AG08395 (cell line): ENCODE data around the gene SIGLEC1.

Source experiments
- DNase-seq: peaks from one replicate; pipeline ENCODE4 v3.0.0; 2012; ENCODE audit warnings: mixed read lengths, low spot score

SIGLEC1 gene

DNA sequence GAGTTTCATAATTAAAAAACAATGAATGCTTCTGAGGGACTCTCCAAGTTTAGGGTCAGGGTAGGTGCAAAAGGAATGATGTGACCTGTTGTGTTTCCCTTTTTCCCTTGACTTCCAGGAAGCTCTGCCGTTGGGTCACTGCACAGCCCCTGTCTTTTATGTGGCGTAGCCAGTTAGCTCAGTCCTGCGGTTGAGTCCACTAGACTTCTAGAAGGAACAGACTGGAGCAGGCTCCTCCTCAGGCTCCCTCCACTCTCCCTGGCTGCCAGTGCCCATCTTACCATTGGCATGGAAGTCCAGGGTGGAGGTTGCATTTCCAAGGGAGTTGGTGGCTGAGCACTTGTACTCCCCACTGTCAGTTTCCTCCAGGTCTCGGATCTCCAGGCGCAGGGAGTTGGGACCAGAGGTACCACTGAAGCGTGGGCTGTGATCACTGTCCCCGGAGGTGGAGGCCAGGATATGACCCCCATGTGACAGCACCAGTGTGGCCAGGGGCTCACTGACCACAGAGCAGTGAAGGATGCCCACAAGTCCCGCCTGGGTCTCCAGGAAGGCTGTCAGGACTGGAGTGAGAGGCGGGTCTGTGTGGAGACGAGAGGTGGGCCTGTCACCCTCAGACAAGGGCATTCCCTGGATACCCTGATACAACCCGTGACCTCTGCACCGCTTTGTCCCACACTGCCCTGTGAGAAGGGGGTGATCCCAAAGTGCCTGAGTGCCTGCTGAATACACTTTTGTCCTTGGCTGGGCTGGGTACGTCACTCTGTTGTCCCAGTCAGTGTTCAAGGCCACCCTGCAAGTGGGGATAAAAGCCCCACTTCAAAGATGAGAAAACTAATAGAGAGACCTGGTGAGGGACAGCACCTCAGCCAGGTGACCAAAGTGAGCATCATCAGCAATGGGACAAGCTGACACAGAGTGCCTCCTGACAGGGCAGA lies 11.1 kb downstream of the SIGLEC1 start:
- DNase-seq, result no peak

DNA sequence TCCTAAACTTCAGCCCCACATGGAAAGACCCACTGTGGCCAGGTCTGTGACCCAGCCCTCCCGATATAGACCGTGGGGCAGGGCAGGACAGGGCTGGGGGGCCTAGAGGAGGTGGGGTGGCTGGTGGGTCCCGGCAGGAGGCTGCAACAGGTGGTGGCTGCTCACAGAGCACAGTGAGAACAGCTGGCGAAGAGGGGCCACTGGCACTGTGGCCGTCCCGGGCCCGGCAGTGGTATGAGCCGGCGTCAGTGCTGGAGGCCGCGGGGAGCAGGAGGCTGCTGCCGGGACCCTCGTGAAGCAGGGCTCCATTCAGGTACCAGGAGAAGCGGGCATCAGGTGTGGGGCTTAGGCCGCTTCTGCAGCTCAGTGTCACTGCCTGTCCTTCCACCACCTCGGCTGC lies 13.4 kb downstream of the SIGLEC1 start:
- no peak for DNase-seq

DNA sequence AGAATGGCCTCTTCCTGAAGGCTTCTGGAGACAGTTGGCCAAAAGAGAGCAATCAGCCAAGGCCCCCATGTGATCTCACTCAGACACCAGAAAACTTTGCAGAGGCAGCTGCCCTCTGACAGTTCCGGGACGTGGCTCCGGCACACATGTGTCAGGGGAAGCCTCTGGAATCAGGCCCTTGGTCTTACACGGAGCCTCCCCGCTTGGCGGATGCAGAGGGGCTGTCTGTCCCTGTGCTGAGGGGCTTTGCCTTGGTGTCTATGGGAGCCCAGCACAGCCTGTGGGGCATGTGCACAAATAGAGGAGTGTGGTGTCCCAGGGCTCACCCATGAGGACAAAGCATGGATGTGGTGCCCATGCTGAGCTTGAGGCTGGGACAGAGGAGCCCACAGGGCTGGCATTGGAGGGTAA lies 13.8 kb downstream of the SIGLEC1 start:
- no peak for DNase-seq

DNA sequence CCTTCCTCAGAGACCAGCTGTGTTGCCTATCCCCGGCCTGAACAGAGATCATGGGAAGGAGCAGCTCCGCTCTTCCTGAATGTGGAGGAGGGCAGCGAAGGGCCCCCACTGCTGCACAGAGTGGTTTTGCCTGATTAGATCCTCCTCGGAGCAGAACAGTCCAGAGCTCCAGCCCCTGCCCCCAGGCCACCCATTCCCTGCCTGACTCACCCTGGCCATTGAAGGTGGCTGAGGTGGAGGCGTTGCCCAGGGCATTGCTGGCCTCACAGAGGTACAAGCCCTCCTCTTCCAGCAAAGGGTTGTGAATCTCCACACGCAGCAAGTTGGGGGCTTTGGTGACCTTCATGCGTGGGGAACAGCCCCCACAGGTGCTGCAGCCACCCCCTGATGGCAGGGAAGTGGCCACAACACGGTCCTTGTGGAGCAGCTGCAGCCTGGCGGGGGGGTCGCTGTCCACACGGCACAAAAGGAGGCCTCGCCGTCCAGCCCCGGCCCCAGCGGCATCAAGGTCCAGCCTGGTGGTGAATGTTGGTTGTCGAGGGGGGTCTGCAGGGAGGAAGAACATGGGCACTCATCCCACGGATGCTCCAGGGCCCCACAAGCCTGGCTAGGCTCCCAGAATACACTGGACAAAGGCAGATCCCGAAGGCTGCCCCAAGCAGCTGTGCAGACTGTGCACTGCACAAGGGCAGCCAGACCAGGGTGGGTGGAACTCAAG lies 14.7 kb downstream of the SIGLEC1 start:
- DNase-seq, result no peak

DNA sequence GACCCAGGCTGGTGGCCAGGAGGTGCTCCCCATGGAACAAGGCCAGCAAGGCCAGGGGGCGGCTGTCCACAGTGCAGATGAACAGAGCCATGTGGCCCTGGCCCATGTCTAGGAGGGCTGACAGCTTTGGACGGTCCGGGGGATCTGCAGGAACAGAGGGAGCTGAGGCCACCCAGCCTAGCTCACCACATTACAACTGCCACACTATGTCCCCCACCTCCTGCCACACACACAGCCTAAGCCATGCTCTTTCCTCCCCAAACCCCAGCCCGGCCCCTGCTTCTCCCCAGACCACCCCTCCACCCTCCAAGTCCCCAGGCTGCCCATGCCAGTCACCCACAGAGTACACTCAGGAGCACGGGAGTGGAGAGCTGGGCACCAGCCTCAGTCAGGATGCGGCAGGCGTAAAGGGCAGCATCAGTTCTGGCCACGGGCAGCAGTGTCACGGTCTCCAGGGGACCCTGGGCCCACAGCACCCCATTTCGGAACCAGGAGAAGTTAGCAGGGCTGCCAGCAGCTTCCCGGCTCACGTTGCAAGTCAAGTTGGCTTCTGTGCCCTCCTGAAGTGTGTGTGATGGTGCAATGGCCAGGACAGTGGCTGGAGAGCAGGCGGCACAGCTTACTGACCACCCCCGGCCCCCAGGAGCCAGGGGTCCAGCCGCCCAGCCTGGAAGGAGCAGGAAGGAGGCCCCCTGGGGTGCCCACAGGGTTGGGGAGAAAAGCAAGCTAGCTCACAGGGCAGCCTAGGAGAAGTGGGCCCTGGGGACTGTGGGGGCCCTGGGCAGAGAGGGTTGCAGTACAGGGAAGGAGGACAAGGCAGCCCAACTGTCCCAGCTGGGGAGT lies 15.4 kb downstream of the SIGLEC1 start:
- DNase-seq, result no peak

DNA sequence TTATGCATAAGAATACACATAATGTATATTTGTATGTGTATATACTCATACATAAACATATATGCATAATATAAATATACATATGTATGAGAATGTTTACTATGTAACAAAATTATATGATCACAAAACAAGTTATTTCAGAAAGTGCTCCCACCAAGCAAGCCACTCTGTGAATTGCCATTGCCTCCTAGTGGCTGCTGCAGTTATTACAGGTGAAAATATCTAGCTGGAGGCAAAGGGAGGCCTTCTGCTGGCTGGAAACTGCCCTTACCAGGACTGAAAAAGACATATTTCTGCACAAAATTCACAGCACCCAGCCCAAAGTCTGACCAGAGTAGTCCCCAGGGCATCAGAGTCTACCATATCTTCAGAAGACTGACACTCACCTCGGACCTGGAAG lies 16.2 kb downstream of the SIGLEC1 start:
- no peak for DNase-seq

DNA sequence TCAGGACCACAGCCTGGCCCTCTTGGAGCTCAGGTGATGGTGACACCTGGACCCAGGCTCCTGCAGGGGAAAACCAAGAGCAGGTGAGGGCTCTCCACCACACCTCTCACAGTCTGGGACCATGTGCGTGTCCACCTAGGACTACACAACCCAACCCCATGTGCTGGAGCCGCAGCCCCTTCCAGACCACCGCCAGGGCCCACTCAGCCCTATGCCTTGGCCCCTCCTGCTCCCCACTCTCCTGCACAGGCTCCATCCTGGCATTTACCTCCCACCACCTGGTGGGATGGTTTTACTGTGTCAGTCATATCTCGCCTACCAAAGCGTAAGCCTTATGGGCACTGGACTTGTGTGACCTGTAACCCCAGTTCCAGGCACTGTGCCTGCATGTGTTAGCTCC lies 17.5 kb downstream of the SIGLEC1 start:
- no peak for DNase-seq

DNA sequence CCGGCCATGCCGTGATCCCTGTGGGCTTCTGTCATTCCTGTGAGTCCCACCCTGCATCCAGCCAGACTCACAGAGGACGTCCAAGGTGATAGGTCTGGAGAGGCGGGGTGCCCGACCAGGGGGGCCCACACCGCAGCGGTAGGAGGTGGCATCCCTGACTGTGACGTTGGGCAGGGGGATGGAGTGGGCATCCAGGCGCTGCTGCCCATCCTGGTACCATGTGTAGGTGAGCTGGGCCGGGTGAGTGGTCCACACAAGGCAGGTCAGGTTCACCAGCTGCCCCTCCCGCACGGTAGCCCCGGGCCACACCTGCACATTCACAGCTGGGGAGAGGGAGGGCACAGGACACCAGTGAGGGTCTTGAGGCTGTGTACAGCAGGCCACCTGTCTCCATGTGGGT lies 19.0 kb downstream of the SIGLEC1 start:
- DNase-seq, result no peak

DNA sequence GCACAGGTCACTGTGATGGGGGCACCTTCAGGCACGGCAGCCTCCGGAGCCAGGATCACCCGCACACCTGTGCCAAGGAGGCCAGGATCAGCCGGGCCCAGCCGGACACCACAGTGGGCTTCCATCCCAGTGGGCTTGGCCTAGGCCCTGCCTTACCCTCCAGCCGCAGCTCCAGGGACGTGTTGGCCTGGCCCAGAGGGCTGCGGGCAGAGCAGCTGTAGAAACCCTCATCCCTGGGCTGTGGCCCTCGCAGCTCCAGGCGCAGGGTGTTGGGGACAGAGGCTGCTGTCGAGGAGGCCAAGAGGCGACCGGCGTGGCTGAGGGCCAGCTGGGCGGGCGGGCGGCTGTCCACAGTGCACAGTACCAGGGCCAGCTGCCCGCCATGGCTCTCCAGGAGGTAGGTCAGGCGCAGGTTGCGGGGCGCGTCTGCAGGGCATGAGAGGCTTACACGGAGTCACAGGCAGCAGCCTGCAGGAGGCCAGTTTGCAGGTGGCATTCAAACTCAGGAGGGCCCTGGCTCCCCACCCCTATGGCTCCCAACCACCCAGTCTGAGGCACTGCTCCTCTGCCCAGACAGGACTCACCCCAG lies 19.6 kb downstream of the SIGLEC1 start:
- DNase-seq, result no peak

DNA sequence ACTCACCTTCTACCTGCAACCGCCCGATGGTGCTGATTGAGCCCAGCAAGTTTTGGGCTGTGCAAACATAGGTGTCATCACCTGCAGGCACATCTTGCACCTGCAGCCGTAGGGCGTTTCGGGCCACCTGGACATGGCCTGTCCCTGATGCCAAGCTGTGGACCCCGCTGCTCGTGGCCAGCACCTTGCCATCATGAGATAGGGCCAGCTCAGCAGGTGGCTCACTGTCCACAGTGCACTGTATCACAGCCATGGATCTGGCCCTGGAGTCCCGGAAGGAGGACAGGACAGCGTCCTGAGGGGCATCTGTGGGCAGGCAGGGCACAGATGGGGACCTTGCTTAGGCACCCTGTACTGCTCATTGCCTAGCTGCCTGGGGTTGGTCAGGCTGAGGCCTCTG lies 20.5 kb downstream of the SIGLEC1 start:
- DNase-seq, result no peak

DNA sequence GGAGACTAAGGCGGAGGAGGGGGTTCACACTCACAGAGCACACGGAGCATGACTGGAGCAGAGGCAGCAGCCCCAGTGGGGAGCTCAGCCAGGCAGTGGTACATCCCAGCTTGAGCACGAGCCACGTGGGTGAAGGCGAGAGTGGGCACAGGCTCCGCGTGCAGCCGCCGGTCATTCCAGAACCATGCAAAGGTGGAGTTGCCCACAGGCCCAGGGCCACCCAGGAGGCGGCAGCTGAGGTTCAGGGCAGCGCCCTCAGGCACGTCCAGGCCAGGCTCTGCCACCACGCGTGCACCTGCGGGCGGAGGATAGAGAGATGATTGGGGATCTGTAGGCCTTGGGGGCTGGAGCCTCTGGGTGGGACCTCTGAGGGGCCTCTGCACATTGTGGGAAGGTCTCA lies 21.1 kb downstream of the SIGLEC1 start:
- no peak for DNase-seq

DNA sequence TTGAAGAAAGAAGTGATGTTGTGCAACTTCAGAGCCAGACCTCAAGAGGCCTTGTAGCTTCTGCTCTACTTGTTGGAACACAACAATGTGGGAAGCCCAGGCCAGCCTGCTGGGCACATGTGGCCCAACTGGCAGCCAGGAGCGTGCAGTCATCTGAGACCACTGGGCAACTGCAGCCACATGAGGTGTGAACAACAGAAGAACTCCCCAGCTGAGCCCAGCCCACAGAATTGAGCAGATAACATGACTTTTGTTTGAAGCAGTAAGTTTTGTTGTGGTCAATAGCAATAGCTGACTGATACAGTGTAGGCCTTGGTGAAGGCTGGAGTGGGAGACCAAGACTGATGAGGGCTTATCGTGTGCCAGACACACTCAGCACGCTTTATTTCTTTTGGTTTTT lies 22.0 kb downstream of the SIGLEC1 start:
- DNase-seq, result no peak

DNA sequence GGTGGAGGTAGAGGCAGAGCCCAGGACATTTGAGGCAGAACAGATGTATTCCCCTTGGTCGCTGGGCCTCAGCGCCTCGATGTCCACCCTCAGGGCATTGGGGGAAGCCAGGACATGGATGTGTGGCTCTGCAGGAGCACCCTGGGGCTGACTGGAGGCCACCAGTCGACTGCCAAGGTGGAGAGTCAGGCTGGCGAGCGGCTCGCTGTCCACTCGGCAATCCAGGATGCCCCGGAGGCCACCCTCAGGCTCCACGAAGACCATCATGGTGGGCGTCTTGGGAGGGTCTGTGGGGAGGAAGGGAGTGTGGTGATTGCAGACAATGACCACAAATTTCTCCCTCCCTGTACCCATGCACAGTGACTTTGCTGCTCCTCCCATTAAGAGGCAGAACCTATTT lies 22.4 kb downstream of the SIGLEC1 start:
- no peak for DNase-seq

DNA sequence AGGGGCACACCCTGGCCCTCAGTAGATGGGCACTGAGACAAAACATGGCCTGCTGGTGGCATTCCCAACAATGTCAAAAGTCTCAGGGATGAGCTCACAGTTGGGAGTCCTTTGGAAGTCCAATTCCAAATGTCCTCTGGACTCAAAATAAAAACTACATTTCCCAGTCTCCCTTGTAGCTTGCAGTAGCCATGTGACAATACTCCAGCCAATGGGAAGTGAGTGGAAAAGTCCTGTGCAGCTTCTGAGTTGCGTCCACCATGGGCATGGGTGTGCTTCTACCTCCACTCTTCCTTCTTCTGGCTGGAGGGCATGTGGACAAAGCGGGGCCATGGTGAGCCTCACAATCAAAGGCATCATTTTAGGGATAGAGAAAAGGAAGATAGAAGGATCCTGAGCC lies 24.7 kb downstream of the SIGLEC1 start:
- peak; percentile 86 for DNase-seq

DNA sequence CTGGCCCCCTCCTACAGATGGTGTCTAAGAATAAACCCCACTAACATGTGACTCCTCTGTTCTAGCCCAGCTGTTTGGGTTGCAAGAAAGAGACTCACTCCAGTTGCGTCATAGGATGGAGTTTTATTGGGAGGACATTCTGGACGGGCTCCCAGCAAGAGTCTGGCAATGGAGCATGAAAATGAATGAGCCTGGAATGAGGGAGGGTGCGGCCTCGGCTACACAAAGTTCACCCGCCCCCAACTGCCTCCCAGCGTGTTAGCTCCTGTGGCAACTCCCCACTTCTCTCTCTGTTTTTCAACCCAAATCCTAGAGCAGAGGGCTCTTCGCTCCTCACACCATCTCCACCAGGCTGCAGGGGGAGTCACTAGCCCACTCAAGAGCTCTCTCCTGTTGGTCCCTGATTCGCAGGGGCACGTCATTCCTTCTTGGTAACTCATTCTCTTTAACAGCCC lies 25.5 kb downstream of the SIGLEC1 start:
- DNase-seq, result peak; percentile 94

DNA sequence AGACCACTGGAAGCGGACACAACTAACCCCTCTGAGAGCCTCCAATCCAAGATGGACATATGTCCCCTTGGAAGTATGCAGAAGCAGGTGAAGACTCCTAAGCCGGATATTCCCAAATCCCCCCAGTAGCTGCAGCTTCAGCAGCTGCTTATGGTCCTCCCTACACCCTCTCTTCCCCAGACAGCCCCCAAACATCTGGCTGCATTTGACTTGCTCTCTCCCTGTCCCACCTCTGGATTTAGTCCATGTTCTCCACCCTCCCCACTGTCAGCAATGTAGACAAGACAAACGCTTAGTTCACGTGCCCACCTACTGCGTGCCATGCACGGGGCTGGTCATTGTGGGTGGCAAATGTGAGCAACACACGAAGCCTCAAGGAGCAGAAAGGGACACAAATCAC lies 26.0 kb downstream of the SIGLEC1 start:
- DNase-seq, result no peak

DNA sequence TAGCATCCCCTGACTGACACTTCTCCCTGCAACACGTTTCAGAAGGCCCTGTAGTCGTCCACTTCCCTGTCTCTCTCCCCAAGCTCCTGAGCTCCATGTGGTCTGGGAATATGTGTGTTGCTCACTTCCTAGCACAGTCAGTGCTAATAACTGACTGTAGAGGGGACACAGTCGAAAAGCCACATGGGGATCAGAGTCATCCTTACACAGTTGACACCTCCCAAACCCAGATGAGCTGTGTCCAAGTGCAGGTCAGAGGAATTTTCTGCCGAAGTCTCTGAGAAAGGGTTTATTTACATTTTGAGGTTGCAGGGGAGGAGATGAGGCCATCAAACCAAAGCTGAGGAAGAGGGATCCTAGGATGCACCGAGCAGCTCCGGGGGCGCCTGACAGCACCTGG lies 27.1 kb downstream of the SIGLEC1 start:
- DNase-seq, result no peak

DNA sequence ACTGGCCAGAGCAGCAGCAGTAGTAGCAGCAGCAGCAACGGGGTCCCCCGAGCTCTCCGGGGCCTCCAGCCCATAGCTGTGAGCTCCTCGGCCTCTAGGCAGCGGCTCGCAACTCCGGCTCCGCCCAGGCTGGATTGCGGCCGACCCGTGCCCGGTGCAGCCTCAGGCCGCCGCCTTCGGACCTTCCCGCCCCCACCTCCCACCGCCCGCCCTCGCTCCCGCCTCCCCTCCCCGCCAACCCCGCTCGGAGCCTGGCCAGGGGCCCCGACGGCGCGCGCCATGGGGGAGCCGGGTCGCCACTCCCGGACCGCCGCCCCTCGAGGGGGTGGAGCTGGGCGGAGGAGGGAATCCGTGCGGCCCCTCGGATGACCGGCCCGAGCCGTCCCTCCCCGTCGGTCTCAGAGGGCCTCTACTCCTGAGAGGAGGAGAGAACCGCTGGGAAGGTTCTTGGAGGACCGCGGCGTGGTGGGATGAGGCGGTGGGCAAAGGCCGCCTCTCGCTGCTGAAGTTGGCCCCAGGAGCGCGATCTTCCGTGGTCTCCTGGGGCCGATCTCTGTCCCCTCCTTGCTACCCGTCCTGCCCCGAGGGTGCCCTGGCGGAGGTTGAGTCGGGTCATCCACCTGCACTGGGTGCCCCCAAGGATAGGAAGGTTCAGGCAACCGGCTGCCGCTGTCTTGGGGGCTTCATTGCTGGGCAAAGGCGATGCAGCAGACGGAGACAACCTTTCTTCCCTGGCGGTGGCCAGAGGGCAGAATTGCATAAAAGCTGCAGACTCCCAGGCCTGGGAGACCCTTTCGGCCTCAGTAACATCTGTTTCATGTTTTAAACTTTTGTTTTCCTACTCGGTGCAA lies 30.2 kb downstream of the SIGLEC1 start, which contains the start of gene ADAM33:
TSS of gene ADAM33 (minus strand) at position 80 of the 851 bp plus-strand sequence. CDS start at position 74, 6 bp downstream.
- peak; percentile 63 for DNase-seq

DNA sequence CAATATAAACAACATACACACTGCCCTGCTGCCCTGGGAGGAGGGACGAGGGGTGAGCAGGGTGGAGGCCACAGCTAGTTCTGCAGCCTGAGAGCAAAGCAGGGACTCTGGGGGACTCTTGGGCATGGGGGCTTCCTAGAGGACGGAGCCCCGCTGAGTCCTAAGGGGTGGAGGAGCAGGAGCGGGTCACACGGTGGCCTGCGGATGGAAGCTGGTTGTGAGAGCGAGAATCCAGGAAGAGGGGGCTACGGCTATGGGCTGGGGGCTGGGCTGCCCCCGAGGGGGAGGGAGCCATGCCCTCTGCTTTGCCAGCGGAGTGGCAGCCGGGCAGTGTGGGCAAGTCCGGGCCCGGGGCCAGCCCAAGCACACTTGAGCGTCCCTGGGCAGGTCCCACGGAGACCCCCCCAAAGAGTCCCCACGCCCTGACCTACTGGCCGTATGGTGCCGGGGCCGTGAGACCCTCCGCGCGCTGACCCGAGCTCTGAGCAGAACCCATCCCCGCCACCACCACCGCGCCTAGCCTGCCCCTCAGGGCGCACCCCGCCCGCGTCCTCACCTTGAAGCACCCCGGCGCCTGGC lies 31.0 kb downstream of the SIGLEC1 start:
- no peak for DNase-seq

DNA sequence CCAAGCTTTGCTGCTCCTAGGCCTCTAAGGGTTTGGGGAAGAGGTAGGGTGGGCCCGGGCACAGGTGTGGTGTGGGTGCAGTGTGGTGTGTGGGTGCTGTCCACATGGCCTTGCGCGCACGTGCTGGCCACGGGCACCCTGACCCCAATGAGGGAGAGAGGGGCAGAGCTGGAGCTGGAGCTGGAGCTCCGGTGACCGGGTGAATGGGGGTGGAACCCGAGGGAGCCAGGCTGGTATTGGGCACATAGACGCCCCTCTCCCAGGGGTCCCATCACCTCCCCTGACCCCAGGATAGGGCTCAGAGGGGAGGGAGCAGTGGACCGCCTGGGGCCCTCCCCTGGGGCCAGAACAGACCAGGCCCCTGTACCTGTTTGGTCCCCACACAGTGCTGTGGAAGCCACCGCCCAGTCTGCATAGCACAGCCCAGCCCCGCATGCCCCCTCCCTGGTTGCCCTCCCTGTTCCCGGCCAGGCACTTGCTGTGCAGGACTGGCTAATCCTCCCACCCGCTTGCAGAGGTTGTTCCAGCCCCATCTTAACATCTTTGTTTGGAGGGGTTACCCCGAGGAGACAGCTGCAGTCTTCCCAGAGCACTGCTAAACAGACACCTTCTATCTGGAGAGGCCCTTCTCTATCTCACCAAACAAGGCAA lies 31.6 kb downstream of the SIGLEC1 start:
- no peak for DNase-seq
